Vagina (tissue), 2 donors: Measurements from ENCODE around the gene GLDC. TPM values are rescaled to one million over a fixed set of nuclear protein-coding genes. Genes with fewer than 3 reads are reported as not detected.

Source experiments
- DNase-seq, 2 donors: peaks; one replicate each; pipeline ENCODE4 v3.0.0-alpha.2; 2017; ENCODE audit errors: extremely low spot score in 2 of 2
- H3K27ac ChIP-seq: fragments of 200-600 bp; sonication (generic); one replicate; pipeline ENCODE4 v1.5.1; 2019
- H3K27me3 ChIP-seq: fragments of 200-600 bp; sonication (generic); one replicate; pipeline ENCODE4 v1.5.1; 2019
- H3K36me3 ChIP-seq, 2 donors: fragments of 200-600 bp; sonication (generic); one replicate each; pipeline ENCODE4 v1.5.1; 2017 to 2019
- H3K4me1 ChIP-seq: fragments of 200-600 bp; sonication (generic); one replicate; pipeline ENCODE4 v1.5.1; 2019
- H3K4me3 ChIP-seq, 2 donors: fragments of 200-600 bp; sonication (generic); 1 replicate in 1 of 2; 2 replicates in 1 of 2; pipeline ENCODE4 v1.5.1; 2016 to 2019
- H3K9me3 ChIP-seq: fragments of 200-600 bp; sonication (generic); one replicate; pipeline ENCODE4 v1.5.1; 2019
- POLR2A ChIP-seq, 2 donors: fragments of 450-650 bp; IDR thresholded peaks; one replicate each; pipeline ENCODE4 v1.6.1; 2017; ENCODE audit warnings: antibody characterized with exemption in 2 of 2, mild to moderate bottlenecking in 2 of 2, moderate library complexity in 2 of 2
- POLR2AphosphoS5 ChIP-seq, 2 donors: sonication (generic); formaldehyde crosslinking; IDR thresholded peaks; one replicate each; pipeline ENCODE4 v1.9.0; 2017; ENCODE audit warnings: antibody characterized with exemption in 2 of 2, mild to moderate bottlenecking in 2 of 2, low read depth in 1 of 2; ENCODE audit not compliant: insufficient read depth in 1 of 2
- intact Hi-C: fragments of 100-400 bp; cut with DNase I; formaldehyde crosslinking; loops from one replicate; pipeline ENCODE4 v1.15.1; 2023
- small RNA-seq: library from RNA; depleted of rRNA; stranded (forward); fragments of <200 nt; gene quantifications from one replicate; pipeline ENCODE3, GENCODE V24; 2016
- total RNA-seq: library from RNA; depleted of rRNA; stranded (reverse); fragments of >200 nt; gene quantifications from one replicate; pipeline ENCODE4 v1.2.3, GENCODE V29; 2016
- TF ChIP-seq, protein P1 (sequence below), 3 experiments: fragments of 450-650 bp in 2 of 3; fragments of 200-600 bp in 1 of 3; sonication (generic) in 1 of 3; IDR thresholded peaks; one replicate each; pipeline ENCODE4 v1.5.1; 2017 to 2019; ENCODE audit warnings: antibody characterized with exemption in 3 of 3, mild to moderate bottlenecking in 2 of 3, moderate library complexity in 2 of 3

The GLDC gene
- total RNA-seq, 1 donor from 2014 or later = 0.49 TPM

DNA sequence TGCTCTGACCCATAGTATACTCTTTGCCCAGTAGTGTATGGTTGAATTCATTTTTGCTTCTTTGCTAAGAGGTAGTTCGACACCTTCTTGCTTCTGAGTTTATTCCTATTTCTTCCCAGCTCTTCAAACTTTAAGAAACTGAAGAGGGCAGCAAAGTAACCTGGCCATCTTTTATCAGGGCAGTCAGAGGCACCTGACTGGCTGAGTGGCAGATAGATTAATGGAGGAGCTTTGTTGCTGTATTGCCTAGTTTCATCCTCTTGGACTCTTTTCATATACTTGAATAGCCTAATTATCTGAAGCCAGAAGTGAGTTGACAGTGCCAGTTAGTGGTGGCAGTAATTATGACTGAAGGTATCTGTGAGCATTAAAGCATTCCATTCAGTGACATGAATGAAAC lies 150.1 kb downstream of the GLDC start:
- H3K27ac ChIP-seq = no peak overlapping the region
- H3K4me3 ChIP-seq = no peak overlapping the region
- no peaks in the 10 kb centered on the region for H3K9me3 ChIP-seq
- intact Hi-C loops = no loop called here
- H3K36me3 ChIP-seq = peaks cover 0 to 31% of the 10 kb centered on the region in 2 donors
- H3K27me3 ChIP-seq = no peaks in the 10 kb centered on the region
- DNase-seq = no peak
- H3K4me1 ChIP-seq = no peaks in the 10 kb centered on the region
- TF ChIP-seq POLR2A (IDR thresholded peaks at IDR 0.05) = no peak

DNA sequence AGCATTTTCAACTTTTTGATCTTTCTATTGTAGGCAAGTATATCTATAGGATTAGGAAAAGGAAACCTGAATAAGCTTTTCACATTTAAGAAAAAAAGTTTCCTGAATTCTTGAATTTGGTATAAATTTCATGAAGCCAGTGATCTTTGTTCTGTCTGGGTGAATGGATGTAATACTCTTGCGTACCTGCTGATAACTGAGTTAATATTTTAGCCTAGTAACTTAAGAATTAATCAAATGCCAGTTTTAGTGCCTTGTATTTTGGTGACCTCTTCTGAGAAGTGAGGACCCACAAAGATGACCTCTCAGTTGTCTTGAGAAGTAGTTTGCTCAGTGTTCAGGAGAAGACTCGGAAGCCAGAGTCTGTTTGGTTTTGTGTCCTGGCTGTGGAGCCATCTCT lies 154.7 kb downstream of the GLDC start:
- H3K27ac ChIP-seq = no peak overlapping the region
- H3K9me3 ChIP-seq = no peaks in the 10 kb centered on the region
- H3K4me1 ChIP-seq = no peaks in the 10 kb centered on the region
- intact Hi-C loops = no loop called here
- no peak overlapping the region for H3K4me3 ChIP-seq
- no peak for DNase-seq
- no peaks in the 10 kb centered on the region for H3K27me3 ChIP-seq
- peaks cover 0 to 37% of the 10 kb centered on the region in 2 donors for H3K36me3 ChIP-seq
- TF ChIP-seq POLR2A (IDR thresholded peaks at IDR 0.05) = no peak
- TF ChIP-seq, protein P1, sequence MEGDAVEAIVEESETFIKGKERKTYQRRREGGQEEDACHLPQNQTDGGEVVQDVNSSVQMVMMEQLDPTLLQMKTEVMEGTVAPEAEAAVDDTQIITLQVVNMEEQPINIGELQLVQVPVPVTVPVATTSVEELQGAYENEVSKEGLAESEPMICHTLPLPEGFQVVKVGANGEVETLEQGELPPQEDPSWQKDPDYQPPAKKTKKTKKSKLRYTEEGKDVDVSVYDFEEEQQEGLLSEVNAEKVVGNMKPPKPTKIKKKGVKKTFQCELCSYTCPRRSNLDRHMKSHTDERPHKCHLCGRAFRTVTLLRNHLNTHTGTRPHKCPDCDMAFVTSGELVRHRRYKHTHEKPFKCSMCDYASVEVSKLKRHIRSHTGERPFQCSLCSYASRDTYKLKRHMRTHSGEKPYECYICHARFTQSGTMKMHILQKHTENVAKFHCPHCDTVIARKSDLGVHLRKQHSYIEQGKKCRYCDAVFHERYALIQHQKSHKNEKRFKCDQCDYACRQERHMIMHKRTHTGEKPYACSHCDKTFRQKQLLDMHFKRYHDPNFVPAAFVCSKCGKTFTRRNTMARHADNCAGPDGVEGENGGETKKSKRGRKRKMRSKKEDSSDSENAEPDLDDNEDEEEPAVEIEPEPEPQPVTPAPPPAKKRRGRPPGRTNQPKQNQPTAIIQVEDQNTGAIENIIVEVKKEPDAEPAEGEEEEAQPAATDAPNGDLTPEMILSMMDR (IDR thresholded peaks at IDR 0.05) = no peak
- TF ChIP-seq POLR2AphosphoS5 (IDR thresholded peaks at IDR 0.05; ENCODE audit: insufficient read depth in 1 of 2, low read depth in 1 of 2) = no peak

DNA sequence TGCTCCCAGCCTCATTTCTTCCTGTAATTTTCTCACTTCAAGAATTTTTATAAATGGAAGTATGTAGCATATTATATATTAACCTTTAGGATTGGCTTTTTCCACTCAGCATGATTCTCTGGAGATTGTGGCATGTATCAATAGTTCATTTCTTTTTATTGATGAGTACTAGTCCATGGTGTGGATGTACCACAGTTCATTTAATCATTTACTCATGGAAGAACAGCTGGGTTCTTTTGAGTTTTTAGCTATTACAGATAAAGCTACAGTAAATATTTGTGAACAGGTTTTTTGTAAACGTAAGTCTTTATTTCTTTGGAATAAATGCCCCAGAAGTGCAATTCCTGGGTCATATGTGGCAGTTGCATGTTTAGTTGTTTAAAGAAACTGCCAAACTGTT lies 156.4 kb downstream of the GLDC start:
- intact Hi-C loops = no loop called here
- no peak for DNase-seq
- no peak for TF ChIP-seq POLR2A (IDR thresholded peaks at IDR 0.05)
- TF ChIP-seq, protein P1 (IDR thresholded peaks at IDR 0.05) = no peak
- no peak for TF ChIP-seq POLR2AphosphoS5 (IDR thresholded peaks at IDR 0.05; ENCODE audit: insufficient read depth in 1 of 2, low read depth in 1 of 2)
- Histone ChIP-seq H3K4me3 (no peak overlapping the region), H3K36me3 (peaks cover 0 to 36% of the 10 kb centered on the region in 2 donors), H3K27ac (no peak overlapping the region), H3K4me1 (no peaks in the 10 kb centered on the region), H3K9me3 (no peaks in the 10 kb centered on the region), H3K27me3 (no peaks in the 10 kb centered on the region)

DNA sequence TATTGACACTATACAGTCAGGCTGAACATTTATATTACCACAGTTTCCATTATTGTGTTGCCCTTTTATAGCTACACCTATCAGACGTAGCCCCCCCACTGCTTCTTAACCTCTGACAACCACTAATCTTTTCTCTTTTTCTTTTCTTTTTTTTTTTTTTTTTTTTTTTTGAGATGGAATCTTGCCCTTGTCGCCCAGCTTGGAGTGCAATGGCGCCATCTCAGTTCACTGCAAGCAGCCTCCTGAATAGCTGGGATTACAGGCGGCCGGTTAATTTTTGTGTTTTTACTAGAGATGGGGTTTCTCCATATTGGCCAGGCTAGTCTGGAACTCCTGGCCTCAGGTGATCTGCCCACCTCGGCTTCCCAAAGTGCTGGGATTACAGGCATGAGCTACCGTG lies 157.1 kb downstream of the GLDC start:
- TF ChIP-seq, protein P1 (IDR thresholded peaks at IDR 0.05) = no peak
- no peak for TF ChIP-seq POLR2A (IDR thresholded peaks at IDR 0.05)
- no peak for TF ChIP-seq POLR2AphosphoS5 (IDR thresholded peaks at IDR 0.05; ENCODE audit: insufficient read depth in 1 of 2, low read depth in 1 of 2)
- H3K36me3 ChIP-seq = peaks cover 0 to 39% of the 10 kb centered on the region in 2 donors
- intact Hi-C loops = no loop called here
- no peak overlapping the region for H3K4me3 ChIP-seq
- no peaks in the 10 kb centered on the region for H3K27me3 ChIP-seq
- H3K27ac ChIP-seq = no peak overlapping the region
- H3K4me1 ChIP-seq = no peaks in the 10 kb centered on the region
- DNase-seq = no peak
- H3K9me3 ChIP-seq = no peaks in the 10 kb centered on the region

DNA sequence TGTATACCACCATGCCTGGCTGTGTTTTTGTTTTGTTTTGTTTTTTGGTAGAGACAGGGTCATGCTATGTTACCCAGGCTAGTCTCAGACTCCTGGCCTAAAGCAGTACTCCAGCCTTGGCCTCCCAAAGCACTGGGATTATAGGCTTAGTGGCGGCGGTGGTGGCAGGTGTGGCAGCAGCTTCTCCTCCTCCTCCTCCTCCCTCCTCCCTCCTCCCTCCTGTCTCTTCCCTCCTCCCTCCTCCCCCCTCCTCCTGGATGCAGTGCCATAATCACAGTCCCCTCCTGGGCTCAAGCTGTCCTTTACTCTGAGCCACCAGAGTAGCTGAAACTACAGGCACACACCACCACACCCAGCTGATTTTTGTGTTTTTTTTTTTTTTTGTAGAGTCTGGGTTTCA lies 161.3 kb downstream of the GLDC start:
- intact Hi-C loops = no loop called here
- no peaks in the 10 kb centered on the region for H3K27me3 ChIP-seq
- no peak overlapping the region for H3K27ac ChIP-seq
- no peaks in the 10 kb centered on the region for H3K4me1 ChIP-seq
- DNase-seq = no peak
- H3K4me3 ChIP-seq = no peak overlapping the region
- no peaks in the 10 kb centered on the region for H3K9me3 ChIP-seq
- no peak for TF ChIP-seq POLR2A (IDR thresholded peaks at IDR 0.05)
- TF ChIP-seq POLR2AphosphoS5 (IDR thresholded peaks at IDR 0.05; ENCODE audit: insufficient read depth in 1 of 2, low read depth in 1 of 2) = no peak
- TF ChIP-seq, protein P1 (IDR thresholded peaks at IDR 0.05) = no peak
- H3K36me3 ChIP-seq = peaks cover 0 to 64% of the 10 kb centered on the region in 2 donors

Small RNA genes within 50 kb of the gene (small RNA-seq; reads per million reads assigned to genes)
- gene RN7SL123P = not detected
- gene RN7SL25P = not detected

Other genes with a start within 250 kb of the GLDC start
- gene UHRF2, start 232.5 kb downstream of the GLDC start, total RNA-seq = 70.0 TPM
- gene KDM4C, start 112.2 kb upstream of the GLDC start, total RNA-seq = 35.6 TPM